AG10803 (cell line): ENCODE measurements around the gene COL1A1.
A peak's percentile ranks its signal among the peaks of the same experiment; 100 is the strongest.

Source experiments
- DNase-seq: peaks from one replicate; pipeline ENCODE4 v3.0.0; 2010; ENCODE audit warnings: low read depth
- H3K4me3 ChIP-seq: 2 replicates; pipeline ENCODE4 v1.5.1; 2011; ENCODE audit warnings: mild to moderate bottlenecking, low read length, control low read depth
- TF ChIP-seq, protein P1 (sequence below): conservative IDR thresholded peaks from 2 replicates; pipeline ENCODE4 v1.5.1; 2011; ENCODE audit warnings: mild to moderate bottlenecking, low read length, control low read depth, inconsistent platforms

Gene COL1A1

GRCh38 chr17:50201276-50201854 lies at the start of gene COL1A1:
Gene COL1A1 (minus strand): TSS chr17:50201631. CDS start chr17:50201513, 118 bp downstream.
- TF ChIP-seq, protein P1, sequence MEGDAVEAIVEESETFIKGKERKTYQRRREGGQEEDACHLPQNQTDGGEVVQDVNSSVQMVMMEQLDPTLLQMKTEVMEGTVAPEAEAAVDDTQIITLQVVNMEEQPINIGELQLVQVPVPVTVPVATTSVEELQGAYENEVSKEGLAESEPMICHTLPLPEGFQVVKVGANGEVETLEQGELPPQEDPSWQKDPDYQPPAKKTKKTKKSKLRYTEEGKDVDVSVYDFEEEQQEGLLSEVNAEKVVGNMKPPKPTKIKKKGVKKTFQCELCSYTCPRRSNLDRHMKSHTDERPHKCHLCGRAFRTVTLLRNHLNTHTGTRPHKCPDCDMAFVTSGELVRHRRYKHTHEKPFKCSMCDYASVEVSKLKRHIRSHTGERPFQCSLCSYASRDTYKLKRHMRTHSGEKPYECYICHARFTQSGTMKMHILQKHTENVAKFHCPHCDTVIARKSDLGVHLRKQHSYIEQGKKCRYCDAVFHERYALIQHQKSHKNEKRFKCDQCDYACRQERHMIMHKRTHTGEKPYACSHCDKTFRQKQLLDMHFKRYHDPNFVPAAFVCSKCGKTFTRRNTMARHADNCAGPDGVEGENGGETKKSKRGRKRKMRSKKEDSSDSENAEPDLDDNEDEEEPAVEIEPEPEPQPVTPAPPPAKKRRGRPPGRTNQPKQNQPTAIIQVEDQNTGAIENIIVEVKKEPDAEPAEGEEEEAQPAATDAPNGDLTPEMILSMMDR, result no peak
- peak; percentile 95 for DNase-seq
- H3K4me3 ChIP-seq, result peak within 1 kb of the TSS; percentile 100

GRCh38 chr17:50248255-50248654 lies 46.8 kb upstream of the COL1A1 start:
- TF ChIP-seq, protein P1, result no peak
- no peak for DNase-seq
- H3K4me3 ChIP-seq, result no peak overlapping the region

DNA sequence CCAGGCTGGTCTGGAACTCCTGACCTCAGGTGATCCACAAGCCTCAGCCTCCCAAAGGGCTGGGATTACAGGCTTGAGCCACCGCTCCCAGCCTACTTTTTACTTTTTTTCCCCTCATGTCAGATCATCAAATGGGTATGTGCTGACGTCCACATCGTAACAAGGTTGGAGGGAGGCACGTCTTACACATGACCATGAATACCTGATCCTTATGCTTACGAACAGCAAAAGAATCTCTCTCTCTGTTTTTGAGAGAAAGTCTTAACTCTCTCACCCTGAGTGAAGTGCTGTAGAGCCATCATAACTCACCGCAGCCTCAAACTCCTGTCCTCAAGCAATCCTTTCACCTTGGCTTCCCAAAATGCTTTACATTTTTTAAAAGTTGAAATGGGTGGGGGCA lies 43.3 kb upstream of the COL1A1 start:
- DNase-seq, result no peak
- no peak overlapping the region for H3K4me3 ChIP-seq
- TF ChIP-seq, protein P1, result no peak

DNA sequence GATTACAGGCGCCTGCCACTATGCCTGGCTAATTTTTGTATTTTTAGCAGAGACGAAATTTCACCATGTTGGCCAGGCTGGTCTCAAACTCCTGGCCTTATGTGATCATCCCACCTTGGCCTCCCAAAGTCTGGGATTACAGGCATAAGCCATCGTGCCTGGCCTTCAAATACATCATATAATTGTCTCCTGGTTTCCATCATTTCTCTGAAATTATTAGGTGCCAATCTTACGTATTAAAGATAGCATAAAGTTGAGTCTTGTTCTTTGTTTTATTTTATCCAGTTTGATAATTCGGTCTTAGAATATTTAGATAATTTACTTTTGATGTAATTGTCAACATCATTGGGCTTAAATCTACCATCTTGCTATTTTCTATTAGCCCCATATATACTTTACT lies 40.0 kb upstream of the COL1A1 start:
- TF ChIP-seq, protein P1, result no peak
- H3K4me3 ChIP-seq, result no peak overlapping the region
- no peak for DNase-seq

DNA sequence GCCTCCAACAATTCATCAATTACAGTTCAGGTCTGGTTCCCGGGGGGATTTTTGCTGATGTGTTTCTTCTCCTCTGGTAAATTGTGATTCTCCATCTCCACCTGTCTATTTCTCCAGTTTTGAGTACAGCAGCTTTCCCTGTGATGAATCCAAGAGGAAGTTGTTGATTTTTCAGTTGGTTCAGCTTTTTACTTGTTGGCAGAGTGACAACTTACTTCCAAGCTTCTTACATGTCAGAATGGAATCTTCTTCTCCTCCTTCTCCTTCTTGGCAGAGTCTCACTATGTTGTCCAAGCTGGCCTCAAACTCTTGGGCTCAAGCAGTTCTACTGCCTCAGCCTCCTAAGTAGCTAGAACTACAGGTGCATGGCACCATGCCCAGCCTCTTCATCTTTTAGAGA lies 39.4 kb upstream of the COL1A1 start:
- DNase-seq, result peak; percentile 89
- no peak overlapping the region for H3K4me3 ChIP-seq
- TF ChIP-seq, protein P1, result no peak

DNA sequence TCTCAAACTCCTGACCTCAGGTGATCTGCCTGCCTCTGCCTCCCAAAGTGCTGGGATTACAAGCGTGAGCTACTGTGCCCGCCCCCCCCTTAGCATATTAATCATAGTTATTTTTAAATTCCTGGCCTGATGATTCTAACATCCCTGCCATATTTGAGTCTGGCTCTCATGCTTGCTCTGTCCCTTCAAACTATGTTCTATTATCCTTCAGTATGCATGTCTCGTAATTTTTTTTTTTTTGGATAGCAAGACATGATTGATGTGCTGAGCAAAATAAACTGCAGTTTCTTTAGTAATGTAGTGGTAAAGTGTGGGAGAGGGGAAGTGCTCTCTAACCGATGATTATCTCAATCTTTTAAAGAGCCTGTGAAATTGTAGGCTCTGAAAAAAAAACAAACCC lies 38.5 kb upstream of the COL1A1 start:
- peak; percentile 59 for DNase-seq
- TF ChIP-seq, protein P1, result no peak
- no peak overlapping the region for H3K4me3 ChIP-seq

DNA sequence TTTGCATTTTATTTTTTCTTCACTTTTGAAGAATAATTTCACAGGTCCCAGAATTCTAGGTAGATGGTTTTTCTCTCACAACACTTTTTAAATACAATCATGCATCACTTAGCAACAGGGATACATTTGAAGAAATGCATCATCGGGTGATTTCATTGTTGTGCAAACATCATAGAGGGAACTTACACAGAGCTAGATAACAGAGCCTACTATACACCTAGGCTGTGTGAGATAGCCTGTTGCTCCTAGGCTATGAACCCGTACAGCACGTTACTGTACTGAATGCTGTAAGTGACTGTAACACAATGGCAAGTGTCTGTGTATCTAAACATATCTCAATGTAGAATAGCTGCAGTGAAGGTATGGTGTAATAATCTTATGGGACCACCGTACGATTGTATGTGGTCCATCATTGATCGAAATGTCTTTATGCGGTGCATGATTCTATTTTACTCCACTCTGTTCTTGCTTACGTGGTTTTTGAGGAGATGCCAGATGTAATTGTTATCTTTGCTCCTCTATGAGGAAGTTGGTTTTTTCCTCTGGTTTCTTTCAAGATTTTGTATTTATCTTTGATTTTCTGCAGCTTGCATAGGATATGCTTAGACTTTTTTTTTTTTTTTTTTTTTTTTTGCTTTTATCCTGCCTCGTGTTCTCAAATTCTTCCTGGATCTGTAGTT lies 37.3 kb upstream of the COL1A1 start:
- TF ChIP-seq, protein P1, result no peak
- no peak overlapping the region for H3K4me3 ChIP-seq
- DNase-seq, result no peak
